NCI-H345 (cell line): ENCODE results near the gene IL1RAPL1.

ENCODE experiments used
- DNase-seq: peaks from one replicate; lab custom pipeline; 2025; lab: John Stamatoyannopoulos, UW

Gene IL1RAPL1

GRCh38 chrX:29434939-29435338, 847.7 kb downstream of the IL1RAPL1 start:
- no peak for DNase-seq

GRCh38 chrX:29435396-29435795, 848.1 kb downstream of the IL1RAPL1 start:
- no peak for DNase-seq

- no peak for DNase-seq
These were observed 860.6 kb downstream of the IL1RAPL1 start for GRCh38 chrX:29447867-29448266.

- DNase-seq: no peak
These were observed 866.1 kb downstream of the IL1RAPL1 start for GRCh38 chrX:29453333-29453732.

- no peak for DNase-seq
These were observed 868.5 kb downstream of the IL1RAPL1 start for GRCh38 chrX:29455702-29456101.

- DNase-seq: no peak
These were observed 873.8 kb downstream of the IL1RAPL1 start for GRCh38 chrX:29461039-29461438.

GRCh38 chrX:29466456-29466855, 879.2 kb downstream of the IL1RAPL1 start:
- DNase-seq: no peak

GRCh38 chrX:29468911-29469494, 881.8 kb downstream of the IL1RAPL1 start:
- no peak for DNase-seq

- DNase-seq: no peak
These were observed 882.8 kb downstream of the IL1RAPL1 start for GRCh38 chrX:29470030-29470429.

- DNase-seq: no peak
These were observed 884.6 kb downstream of the IL1RAPL1 start for GRCh38 chrX:29471829-29472228.

- DNase-seq: no peak
These were observed 890.6 kb downstream of the IL1RAPL1 start for GRCh38 chrX:29477878-29478277.

GRCh38 chrX:29478336-29479069, 891.3 kb downstream of the IL1RAPL1 start:
- DNase-seq: no peak

- no peak for DNase-seq
These were observed 900.0 kb downstream of the IL1RAPL1 start for GRCh38 chrX:29487214-29487613.

- DNase-seq: no peak
These were observed 900.5 kb downstream of the IL1RAPL1 start for GRCh38 chrX:29487714-29488113.

GRCh38 chrX:29488919-29489318, 901.7 kb downstream of the IL1RAPL1 start:
- no peak for DNase-seq

- no peak for DNase-seq
These were observed 903.4 kb downstream of the IL1RAPL1 start for GRCh38 chrX:29490606-29491005.

GRCh38 chrX:29491659-29492058, 904.4 kb downstream of the IL1RAPL1 start:
- DNase-seq: no peak

GRCh38 chrX:29496636-29497180, 909.5 kb downstream of the IL1RAPL1 start:
- no peak for DNase-seq

- no peak for DNase-seq
These were observed 919.5 kb downstream of the IL1RAPL1 start for GRCh38 chrX:29506729-29507128.

GRCh38 chrX:29518100-29518499, 930.9 kb downstream of the IL1RAPL1 start:
- DNase-seq: no peak

- no peak for DNase-seq
These were observed 941.0 kb downstream of the IL1RAPL1 start for GRCh38 chrX:29528281-29528680.

- no peak for DNase-seq
These were observed 943.3 kb downstream of the IL1RAPL1 start for GRCh38 chrX:29530501-29530900.

- no peak for DNase-seq
These were observed 944.1 kb downstream of the IL1RAPL1 start for GRCh38 chrX:29531336-29531735.
